MM.1S (cell line): ENCODE measurements around the gene GLS.

Source experiments
- DNase-seq: peaks from one replicate; pipeline ENCODE4 v3.0.0-alpha.2; 2015
- H2AFZ ChIP-seq: fragments of 300-600 bp; sonication (generic); 2 replicates; pipeline ENCODE4 v1.6.0; 2016; ENCODE audit warnings: antibody characterized with exemption, low read length
- H3F3A ChIP-seq: fragments of 300-600 bp; sonication (generic); 2 replicates; pipeline ENCODE4 v1.6.1; 2016; ENCODE audit warnings: mild to moderate bottlenecking, antibody characterized with exemption, low read length, moderate library complexity, mixed read lengths; ENCODE audit not compliant: insufficient read depth
- H3K27ac ChIP-seq: fragments of 300-600 bp; sonication (generic); 2 replicates; pipeline ENCODE4 v1.5.1; 2016; ENCODE audit warnings: mild to moderate bottlenecking, low read length
- H3K27me3 ChIP-seq: fragments of 300-600 bp; sonication (generic); replicated peaks from 2 replicates; pipeline ENCODE4 v1.6.0; 2016; ENCODE audit warnings: low read length; ENCODE audit not compliant: insufficient read depth
- H3K36me3 ChIP-seq: fragments of 300-600 bp; sonication (generic); replicated peaks from 2 replicates; pipeline ENCODE4 v1.6.1; 2016; ENCODE audit warnings: mild to moderate bottlenecking, low read length, mixed read lengths; ENCODE audit not compliant: insufficient read depth
- H3K4me1 ChIP-seq: fragments of 300-600 bp; sonication (generic); 2 replicates; pipeline ENCODE4 v1.6.1; 2016; ENCODE audit warnings: low read length, mixed read lengths
- H3K4me2 ChIP-seq: fragments of 300-600 bp; sonication (generic); 2 replicates; pipeline ENCODE4 v1.6.0; 2016; ENCODE audit warnings: low read depth, low read length
- H3K4me3 ChIP-seq: fragments of 300-600 bp; sonication (generic); 2 replicates; pipeline ENCODE4 v1.5.1; 2016; ENCODE audit warnings: low read length, mixed read lengths
- H3K79me2 ChIP-seq: fragments of 300-600 bp; sonication (generic); 2 replicates; pipeline ENCODE4 v1.6.1; 2016; ENCODE audit warnings: mixed run types, low read length, mixed read lengths
- H3K9ac ChIP-seq: fragments of 300-600 bp; sonication (generic); 2 replicates; pipeline ENCODE4 v1.6.1; 2016; ENCODE audit warnings: low read length, mixed read lengths
- H3K9me2 ChIP-seq: fragments of 300-600 bp; sonication (generic); replicated peaks from 2 replicates; pipeline ENCODE4 v1.6.1; 2016; ENCODE audit warnings: mild to moderate bottlenecking, low read length, mixed read lengths; ENCODE audit not compliant: insufficient read depth
- H3K9me3 ChIP-seq: fragments of 300-600 bp; sonication (generic); replicated peaks from 2 replicates; pipeline ENCODE4 v1.6.1; 2016; ENCODE audit warnings: mild to moderate bottlenecking, low read length, mixed read lengths; ENCODE audit not compliant: insufficient read depth
- H4K20me1 ChIP-seq: fragments of 300-600 bp; sonication (generic); 2 replicates; pipeline ENCODE4 v1.6.1; 2016; ENCODE audit warnings: mild to moderate bottlenecking, low read length, moderate library complexity, mixed read lengths; ENCODE audit not compliant: insufficient read depth
- EZH2 ChIP-seq: fragments of 300-600 bp; sonication (generic); optimal IDR thresholded peaks from 2 replicates; pipeline ENCODE3; 2017; ENCODE audit warnings: low read depth, mild to moderate bottlenecking, antibody characterized with exemption, low read length, mixed read lengths
- EZH2phosphoT487 ChIP-seq: fragments of 300-600 bp; sonication (generic); IDR thresholded peaks from 2 replicates; pipeline ENCODE4 v1.6.1; 2018; ENCODE audit warnings: antibody characterized with exemption, low read length
- TF ChIP-seq, protein P1 (sequence below): fragments of 300-600 bp; sonication (generic); IDR thresholded peaks from 2 replicates; pipeline ENCODE4 v1.5.1; 2016; ENCODE audit warnings: antibody characterized with exemption, low read length, mixed read lengths

Gene GLS

GRCh38 chr2:191003405-191004309, 123.0 kb downstream of the GLS start:
- H3K4me2 ChIP-seq: no peak overlapping the region
- H3K9ac ChIP-seq: no peak overlapping the region
- H4K20me1 ChIP-seq: no peaks in the 10 kb centered on the region
- no peaks in the 10 kb centered on the region for H3K79me2 ChIP-seq
- peaks cover 10% of the 10 kb centered on the region; the same call in 1 of the 2 replicates for H3K36me3 ChIP-seq
- H3K4me3 ChIP-seq: no peak overlapping the region
- no peaks in the 10 kb centered on the region for H3K27me3 ChIP-seq
- TF ChIP-seq EZH2phosphoT487 (no peak), EZH2 (no peak)
- TF ChIP-seq, protein P1, sequence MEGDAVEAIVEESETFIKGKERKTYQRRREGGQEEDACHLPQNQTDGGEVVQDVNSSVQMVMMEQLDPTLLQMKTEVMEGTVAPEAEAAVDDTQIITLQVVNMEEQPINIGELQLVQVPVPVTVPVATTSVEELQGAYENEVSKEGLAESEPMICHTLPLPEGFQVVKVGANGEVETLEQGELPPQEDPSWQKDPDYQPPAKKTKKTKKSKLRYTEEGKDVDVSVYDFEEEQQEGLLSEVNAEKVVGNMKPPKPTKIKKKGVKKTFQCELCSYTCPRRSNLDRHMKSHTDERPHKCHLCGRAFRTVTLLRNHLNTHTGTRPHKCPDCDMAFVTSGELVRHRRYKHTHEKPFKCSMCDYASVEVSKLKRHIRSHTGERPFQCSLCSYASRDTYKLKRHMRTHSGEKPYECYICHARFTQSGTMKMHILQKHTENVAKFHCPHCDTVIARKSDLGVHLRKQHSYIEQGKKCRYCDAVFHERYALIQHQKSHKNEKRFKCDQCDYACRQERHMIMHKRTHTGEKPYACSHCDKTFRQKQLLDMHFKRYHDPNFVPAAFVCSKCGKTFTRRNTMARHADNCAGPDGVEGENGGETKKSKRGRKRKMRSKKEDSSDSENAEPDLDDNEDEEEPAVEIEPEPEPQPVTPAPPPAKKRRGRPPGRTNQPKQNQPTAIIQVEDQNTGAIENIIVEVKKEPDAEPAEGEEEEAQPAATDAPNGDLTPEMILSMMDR: no peak
- H3K4me1 ChIP-seq: peaks cover 4% of the 10 kb centered on the region
- no peaks in the 10 kb centered on the region for H3K9me3 ChIP-seq
- H3K27ac ChIP-seq: no peak overlapping the region
- H3F3A ChIP-seq: no peaks in the 10 kb centered on the region
- DNase-seq: no peak
- H2AFZ ChIP-seq: no peak overlapping the region
- H3K9me2 ChIP-seq: no peaks in the 10 kb centered on the region

DNA sequence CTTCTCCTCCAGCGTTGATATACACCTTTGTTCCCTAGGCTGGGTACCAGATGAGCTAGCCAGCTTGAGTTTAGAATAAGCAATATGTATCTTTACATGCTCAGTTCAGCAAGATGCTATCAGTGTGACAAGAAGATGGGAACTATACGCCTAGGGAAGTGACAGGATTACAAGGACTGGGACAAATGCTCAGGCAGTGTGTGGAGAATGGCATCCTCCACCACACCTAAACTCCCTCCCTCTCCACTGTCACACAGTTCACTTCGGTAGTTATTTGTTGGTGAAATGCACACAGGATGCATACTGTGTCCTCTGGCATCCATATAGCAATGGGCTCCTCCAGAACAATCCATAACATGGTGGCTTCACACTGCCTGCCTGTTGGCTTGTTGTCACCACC, 125.7 kb downstream of the GLS start:
- peaks cover 6% of the 10 kb centered on the region for H3K79me2 ChIP-seq
- no peak overlapping the region for H3K4me3 ChIP-seq
- no peak for DNase-seq
- H3K36me3 ChIP-seq: peaks cover 9% of the 10 kb centered on the region; the same call in 1 of the 2 replicates
- TF ChIP-seq EZH2phosphoT487: no peak
- no peak for TF ChIP-seq EZH2
- TF ChIP-seq, protein P1: no peak
- H2AFZ ChIP-seq: no peak overlapping the region
- H3K27ac ChIP-seq: no peak overlapping the region
- peaks cover 8% of the 10 kb centered on the region for H3K4me1 ChIP-seq
- no peak overlapping the region for H3K4me2 ChIP-seq
- H3K9me3 ChIP-seq: no peaks in the 10 kb centered on the region
- H3F3A ChIP-seq: no peaks in the 10 kb centered on the region
- H3K9me2 ChIP-seq: no peaks in the 10 kb centered on the region
- no peak overlapping the region for H3K9ac ChIP-seq
- no peaks in the 10 kb centered on the region for H3K27me3 ChIP-seq
- no peaks in the 10 kb centered on the region for H4K20me1 ChIP-seq

- peaks cover 10% of the 10 kb centered on the region for H3K79me2 ChIP-seq
These were observed 126.6 kb downstream of the GLS start for GRCh38 chr2:191006997-191007783.

More at GRCh38 chr2:191006997-191007783, 126.6 kb downstream of the GLS start:
- no peaks in the 10 kb centered on the region for H4K20me1 ChIP-seq
- H3K4me1 ChIP-seq: peaks cover 8% of the 10 kb centered on the region
- no peak for DNase-seq
- TF ChIP-seq EZH2phosphoT487 (no peak), EZH2 (no peak)
- TF ChIP-seq, protein P1: no peak
- no peaks in the 10 kb centered on the region for H3K27me3 ChIP-seq
- H3K9ac ChIP-seq: no peak overlapping the region
- no peak overlapping the region for H3K4me2 ChIP-seq
- no peaks in the 10 kb centered on the region for H3K9me2 ChIP-seq
- H3K9me3 ChIP-seq: no peaks in the 10 kb centered on the region
- no peak overlapping the region for H3K4me3 ChIP-seq
- H3F3A ChIP-seq: no peaks in the 10 kb centered on the region
- H3K36me3 ChIP-seq: 0 out of 2 replicates have a peak, but pooled peaks cover 7% of the 10 kb centered on the region
- no peak overlapping the region for H2AFZ ChIP-seq
- H3K27ac ChIP-seq: no peak overlapping the region
